Bone marrow (tissue), 2 donors: Measurements from ENCODE around the gene CBY2.

ENCODE experiments used
- DNase-seq, 2 donors: peaks; one replicate each; lab custom pipeline; 2025; lab: John Stamatoyannopoulos, UW

Gene CBY2

DNA sequence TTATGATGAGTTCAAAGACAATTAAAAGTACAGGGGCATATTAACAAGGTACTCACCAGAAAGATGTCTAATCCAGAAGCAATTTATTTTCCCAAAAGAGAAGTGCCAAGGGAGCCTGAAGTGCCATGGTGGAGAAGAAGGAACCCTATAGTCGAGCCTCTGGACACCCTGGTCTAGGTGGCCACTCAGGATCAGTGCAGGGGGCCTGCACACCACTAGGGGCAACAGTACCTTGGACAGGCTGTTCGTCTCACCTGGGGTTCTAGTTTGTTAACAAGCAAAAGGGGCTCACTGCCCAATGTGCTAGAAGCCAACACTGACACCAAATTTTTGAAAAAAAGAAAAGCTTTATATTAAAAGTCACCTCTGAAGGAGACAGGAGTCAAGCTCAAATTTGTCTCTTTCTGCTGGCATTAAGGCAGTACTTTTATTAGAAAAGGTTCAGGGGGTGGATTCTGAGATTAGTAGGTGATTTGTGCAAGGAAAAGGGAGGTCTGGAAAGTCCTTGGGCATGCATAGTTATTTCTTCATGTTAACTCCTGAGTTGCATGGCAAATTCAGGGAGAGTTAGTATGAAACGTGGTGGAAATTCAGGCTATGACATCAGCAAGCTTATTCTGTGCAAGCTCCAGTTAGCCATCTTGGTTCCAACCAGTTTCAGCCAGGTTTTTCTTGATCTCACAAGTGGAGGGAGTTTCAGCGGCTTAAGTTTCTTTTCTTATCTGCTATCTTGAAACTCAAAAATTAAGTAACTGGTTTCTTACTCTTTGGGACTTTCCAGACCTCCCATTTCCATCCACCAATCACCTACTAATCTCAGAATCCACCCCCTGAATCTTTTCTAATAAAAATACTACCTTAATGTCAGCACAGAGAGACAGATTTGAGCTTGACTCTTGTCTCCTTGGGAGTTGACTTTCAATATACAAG lies 884 bp upstream of the CBY2 start:
- no peak for DNase-seq

DNA sequence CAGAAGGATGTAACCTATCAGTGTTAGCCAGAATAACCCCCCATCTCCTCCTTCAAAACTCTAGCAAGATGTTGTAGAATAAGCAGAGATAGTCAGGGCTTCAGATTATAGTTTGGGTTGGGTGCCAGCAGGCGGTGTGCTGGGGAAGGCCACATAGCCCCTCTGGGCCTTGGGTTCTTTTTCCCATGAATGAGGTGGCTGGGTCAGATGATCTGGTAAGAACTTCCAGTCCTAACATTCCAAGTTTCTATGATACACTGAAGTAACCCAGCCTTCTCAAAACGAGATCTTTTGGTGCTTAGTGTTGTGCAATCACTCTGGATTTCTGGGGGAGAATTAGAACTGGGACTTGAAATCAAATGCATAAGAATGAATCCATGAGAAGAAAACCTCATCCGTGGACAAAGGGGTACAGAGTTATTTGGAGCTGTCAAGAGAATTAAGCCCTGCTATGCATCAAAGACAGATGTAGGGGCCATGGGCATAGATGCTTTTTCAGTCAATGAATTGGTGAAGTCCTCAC lies 810 bp downstream of the CBY2 start:
- no peak for DNase-seq

DNA sequence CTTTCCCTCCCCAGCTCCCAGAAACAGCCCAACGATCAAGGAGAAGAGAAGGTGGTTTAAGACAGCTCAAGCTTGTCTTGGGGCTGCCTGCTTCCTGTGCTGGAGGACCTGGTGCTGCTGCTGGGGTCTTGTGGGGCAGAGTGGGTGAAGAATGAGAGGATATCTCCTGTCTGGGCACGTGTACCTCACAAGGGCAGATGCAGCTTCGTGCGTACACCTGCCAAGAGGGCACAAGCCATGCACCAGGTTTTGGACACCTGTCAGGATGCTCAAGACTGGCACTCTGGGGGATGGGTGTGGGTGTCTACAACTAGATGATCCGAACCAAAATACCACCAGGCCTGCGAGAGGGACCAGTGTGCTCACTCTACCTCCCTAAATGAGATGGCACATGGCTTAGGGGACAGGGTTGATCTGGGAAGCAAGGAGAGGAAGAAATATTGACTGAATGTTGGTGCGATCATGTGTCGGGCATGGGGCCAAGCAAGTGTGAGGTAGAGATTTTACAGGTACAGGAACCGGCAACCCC lies 2.2 kb downstream of the CBY2 start:
- no peak for DNase-seq

DNA sequence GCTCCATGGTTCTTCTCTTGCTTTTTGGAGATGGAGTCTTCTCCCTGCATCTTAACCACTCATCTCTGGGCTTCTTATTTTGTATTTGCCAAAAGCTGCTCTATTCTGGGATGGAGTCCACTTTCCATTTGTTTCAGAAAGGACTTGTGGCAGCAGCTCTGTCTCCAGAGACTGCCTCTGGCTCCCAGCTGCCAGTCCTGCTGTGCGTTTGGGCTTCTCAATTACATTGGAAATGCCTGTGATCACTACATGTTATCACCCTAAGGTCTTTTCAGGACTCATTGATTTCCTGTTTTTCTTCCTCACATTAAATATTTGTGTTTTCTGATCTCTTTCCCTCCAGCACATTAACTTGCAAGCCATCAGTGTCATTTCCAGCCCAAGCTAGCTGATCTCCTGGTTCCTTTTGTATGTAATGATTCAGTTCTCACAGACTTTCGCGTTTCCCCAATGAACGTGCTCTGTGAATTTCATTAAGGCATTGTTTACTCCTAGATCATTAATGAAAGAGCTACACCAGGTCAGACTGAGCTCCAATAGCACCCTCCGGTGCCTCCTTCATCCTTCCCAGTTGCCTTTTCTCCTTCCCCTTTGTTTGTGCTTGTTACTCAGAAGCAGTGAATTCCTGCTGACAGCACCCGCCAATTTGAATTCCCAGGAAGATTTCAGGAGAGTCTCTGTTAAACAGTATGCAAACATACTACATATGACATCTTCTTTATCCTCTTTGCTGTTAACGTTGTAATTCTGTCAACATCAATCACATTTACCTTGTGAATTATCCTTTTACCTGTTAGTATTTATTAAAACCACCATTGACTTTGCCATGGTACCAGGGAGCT lies 3.0 kb downstream of the CBY2 start:
- no peak for DNase-seq

DNA sequence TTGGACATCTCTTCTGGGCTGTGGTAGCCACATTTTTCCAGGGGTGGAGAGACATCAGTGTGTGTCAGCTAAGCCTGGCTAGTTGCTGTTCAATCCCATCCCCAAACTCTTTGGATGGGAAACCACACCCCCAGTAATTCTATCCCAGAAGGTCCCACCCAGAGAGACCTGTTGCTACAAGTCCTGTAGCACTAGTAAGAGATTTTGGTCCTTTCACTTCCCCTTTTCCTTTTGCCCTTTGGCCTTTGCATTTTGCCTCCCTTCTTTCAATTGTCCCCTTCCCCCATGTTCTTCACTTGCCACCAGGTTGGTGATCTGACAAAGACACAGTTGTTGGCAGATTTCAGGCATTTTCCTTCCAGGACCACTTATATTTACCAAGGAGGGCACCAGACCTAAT lies 3.8 kb downstream of the CBY2 start:
- no peak for DNase-seq

DNA sequence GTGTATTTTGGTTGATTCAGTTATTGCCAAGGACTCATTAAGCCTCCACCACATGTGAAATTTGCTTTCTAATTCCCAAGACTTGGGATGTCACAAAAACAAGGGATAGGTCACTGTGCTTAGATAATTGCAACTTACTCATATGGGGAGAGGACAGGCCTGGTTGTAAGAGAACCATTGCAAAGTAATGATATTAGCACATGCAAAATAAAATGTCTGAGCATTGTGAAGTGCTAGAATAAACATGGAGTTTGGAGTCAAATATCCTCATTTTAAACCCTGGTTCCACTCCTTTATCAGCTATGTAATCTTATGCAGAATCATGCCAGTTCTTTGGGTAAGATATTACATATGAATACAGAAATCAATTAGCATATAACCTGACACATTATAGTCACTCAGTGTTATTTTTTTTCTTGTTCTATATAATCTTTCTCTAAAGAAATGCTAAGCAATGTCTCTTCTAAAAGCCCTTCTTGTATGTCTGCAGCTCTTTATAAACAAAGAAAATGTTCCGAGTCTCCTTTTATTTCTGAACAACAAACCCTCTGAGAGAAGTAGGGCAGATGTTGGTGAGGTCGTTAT lies 5.5 kb downstream of the CBY2 start:
- DNase-seq = no peak

DNA sequence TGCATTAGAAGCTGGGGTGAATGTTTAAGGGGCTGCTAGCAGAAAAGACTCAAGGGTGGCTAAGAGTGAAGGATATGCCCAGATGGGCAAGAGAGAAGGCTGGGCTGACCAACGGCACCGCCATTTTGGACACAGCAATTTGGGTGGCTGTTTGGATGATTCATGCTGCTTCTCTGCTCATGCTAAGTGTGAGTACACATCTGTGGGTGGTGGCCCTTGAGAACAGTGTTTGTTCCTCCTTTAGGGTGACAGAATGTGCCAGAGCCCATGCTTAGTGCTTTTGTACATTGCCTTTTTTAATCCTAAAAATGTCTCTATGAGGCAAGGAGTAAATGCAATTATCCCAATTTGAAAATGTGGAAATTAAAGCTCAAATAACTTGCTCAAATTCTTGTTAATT lies 9.8 kb downstream of the CBY2 start:
- DNase-seq = no peak

DNA sequence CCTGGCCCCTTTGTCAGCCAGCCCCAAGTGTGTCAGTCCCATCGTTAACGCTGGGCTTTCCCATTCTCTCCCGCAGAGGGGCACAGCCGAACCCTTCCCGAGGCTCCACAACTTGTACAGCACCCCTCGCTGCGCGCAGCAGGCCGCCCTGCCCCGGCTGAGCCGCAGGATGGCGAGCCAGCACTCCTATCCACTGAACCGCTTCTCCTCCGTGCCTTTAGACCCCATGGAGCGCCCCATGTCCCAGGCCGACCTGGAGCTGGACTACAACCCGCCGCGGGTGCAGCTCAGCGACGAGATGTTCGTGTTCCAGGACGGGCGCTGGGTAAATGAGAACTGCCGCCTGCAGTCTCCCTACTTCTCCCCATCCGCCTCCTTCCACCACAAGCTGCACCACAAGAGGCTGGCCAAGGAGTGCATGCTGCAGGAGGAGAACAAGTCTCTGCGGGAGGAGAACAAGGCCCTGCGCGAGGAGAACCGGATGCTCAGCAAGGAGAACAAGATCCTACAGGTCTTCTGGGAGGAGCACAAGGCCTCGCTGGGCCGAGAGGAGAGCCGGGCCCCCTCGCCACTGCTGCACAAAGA lies 11.1 kb downstream of the CBY2 start:
- no peak for DNase-seq

DNA sequence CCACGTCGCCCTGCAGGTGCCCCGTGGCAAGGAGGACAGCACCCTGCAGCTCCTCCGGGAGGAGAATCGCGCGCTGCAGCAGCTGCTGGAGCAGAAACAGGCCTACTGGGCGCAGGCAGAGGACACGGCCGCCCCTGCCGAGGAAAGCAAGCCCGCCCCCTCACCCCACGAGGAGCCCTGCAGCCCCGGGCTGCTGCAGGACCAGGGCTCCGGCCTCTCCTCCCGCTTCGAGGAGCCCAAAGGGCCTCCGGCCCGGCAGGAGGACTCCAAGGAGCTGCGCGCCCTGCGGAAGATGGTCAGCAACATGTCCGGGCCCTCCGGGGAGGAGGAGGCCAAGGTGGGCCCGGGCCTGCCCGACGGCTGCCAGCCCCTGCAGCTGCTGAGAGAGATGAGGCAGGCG lies 11.6 kb downstream of the CBY2 start:
- DNase-seq = no peak

DNA sequence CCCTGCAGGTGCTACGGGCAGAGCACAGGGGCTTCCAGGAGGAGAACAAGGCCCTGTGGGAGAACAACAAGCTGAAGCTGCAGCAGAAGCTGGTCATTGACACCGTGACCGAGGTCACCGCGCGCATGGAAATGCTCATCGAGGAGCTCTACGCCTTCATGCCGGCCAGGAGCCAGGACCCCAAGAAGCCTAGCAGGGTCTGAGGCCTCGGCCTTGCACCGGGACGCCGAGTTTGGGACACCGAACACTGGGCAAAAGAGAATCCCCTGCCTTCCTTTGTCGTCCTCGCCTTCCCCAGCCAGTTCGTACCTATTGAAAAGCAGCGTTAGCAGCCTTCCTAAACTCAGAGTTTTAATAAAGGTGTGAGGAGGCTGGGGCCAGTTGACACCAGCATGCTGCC lies 12.1 kb downstream of the CBY2 start:
- DNase-seq = no peak

DNA sequence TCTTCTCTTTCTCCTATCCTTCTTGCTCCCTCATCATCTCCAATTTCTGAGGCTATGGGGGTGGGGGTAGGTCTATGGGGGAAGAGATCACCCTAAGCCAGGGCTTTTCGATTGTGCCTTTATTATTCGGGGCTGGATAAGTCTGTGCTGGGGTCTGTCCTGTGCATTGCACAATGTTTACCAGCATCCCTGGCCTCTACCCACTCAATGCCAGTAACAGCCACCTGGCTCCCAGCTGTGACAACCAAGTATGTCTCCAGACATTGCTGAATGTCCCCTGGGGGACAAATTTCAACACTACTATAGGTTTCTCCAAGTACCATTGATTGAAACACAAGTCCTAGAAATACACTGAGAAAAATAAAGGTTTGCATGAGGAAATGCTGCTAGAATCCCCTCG lies 13.2 kb downstream of the CBY2 start:
- DNase-seq = no peak

DNA sequence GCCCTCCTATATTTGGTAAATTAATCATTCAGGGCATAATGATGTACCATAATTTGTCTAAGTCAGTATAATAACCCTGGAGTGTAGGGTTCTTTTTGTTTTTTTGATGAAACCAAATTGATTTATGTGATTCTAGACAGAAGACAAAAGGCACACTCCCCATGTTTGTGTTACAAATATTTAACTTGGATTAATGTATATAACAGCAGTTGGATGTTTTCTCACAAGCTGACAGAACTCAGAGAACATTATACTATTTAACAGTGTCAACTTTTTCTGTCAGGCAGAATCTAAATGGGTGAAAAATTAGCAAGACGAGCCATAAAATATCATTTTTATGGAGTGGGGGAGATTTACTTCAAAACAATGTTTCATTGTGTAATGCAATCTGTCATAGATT lies 15.2 kb downstream of the CBY2 start:
- DNase-seq = no peak

DNA sequence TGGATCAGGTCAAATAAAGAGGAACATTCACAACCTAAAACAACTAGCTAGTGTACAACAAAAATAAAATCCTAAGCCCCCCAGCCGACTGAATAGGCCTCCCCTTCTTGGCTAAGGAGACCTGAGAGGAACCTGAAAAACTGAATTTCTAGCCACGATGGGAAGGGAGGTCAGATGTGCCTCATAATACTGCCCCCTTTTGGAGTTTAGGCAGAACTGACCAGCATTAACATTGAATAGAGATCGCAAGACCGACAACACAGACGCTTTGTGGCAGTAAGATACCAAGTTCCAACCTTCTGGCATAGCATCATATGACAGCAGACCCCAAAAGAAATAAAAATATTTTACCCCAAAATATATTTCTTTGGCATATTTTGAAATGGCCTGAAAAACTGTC lies 15.9 kb downstream of the CBY2 start:
- DNase-seq = no peak

DNA sequence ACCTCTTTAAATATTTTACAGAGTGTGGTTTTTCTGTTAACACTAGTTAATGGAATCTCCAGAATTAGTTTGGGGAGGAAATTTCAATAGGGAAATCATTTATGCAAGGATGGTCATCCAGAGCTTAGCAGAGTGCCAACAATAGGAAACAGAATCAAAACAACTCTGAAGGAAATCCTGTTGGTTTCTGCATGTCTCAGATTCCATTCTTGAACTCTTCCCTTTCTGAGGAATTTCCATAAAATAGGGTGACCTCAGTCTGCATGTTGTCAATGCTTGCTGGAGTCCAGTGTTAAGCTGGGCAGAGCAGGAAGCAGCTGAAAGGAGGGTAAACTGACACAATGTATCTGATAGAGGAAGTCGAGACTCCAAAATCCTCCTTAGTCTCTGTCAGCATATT lies 16.9 kb downstream of the CBY2 start:
- DNase-seq = no peak

DNA sequence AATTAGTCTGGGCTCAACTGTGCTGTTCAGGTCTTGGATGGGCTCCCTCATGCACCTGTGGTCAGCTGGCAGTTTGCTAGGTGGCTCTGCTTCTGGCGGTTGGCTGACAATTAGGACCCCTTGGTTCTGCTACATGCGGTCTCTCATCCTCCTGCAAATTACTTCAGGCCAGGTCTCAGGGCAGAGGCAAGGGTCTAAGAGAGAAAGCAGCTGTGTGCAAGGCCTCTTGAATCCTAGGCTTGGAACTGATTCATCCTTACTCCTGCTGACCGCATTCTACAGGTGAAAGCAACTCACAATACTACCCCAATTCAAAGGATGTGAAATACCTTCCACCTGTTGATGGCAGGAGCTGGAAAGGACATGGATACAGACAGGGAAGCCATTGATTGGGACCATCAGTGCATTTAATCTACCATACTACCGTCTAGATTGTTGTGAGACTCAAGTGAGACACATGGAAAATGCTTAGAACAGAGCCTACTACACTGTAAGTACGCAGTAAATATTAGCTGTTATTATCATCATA lies 19.1 kb downstream of the CBY2 start:
- no peak for DNase-seq

DNA sequence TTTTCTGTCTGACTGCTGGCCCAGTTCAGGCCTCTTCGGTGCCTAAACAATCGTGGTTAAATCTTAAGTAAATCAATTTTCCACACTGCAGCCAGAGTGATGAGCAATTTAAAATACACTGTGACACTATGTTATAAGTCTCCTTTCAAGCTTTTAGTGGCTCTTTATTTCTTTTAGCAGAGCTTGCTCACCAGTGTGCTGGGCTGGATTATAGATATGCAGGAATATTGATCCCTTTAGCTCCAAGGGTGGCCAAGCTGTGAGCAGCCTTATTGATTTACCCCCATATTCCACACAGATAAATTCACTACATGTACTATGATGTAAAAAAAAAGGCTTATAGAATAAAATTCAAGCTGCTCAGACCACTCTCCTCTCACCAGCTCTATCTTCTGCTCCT lies 21.7 kb downstream of the CBY2 start:
- DNase-seq = no peak

DNA sequence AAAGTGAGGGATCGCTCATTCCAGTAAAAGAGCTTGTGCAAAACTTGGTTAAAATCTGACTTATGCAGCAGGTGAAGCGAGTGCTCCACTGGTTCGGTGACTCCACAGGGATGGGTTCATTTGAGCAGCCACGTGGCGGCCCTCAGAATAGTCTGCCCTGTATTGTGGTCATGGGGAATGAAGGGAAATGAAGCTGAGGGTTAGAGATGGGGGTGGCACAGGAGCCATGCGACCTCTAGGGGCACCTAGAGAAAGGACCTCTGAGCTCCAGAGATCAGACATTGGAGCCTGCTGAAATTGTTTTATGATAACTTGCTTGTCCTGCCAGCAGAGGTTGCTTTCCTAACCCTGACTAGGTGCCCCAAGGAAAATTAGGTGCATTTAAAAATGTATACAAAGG lies 26.6 kb downstream of the CBY2 start:
- no peak for DNase-seq

DNA sequence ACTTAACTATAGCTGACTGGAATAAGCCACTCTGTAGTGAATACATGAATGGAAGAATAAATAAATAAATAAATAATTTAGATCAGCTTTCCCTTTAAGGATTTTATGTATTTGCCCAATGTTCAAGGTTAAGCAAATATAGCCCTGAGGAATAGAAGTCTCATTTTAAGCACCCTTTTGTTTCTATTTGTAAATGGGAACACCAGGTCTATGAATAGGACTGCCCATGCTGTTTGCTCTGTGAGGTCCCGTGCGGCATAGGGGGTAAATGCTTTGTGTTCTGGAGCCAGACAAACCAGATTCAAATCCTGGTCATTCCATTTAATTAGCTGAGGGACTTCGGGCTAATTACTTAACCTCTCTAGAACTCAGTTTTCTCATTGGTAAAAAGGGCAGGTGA lies 29.3 kb downstream of the CBY2 start:
- DNase-seq = no peak

DNA sequence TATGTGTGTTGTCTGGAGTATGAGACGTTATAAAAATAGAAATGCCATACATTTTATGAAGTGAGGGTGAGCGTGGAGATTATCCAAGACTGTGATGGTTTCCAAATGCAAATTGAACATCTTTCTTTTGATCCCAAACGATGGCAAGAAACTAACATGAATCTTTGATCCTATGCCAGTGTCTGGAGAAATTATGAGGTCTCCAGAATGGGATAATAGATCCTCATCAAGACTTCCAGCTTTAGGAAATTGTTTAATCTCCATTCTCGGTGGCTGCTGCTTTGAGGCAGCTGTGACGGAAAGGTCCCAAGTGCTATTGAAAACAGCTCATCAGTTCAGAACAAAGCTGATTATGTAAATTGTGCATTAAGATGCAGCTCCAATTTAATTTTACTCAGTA lies 30.8 kb downstream of the CBY2 start:
- DNase-seq = no peak

DNA sequence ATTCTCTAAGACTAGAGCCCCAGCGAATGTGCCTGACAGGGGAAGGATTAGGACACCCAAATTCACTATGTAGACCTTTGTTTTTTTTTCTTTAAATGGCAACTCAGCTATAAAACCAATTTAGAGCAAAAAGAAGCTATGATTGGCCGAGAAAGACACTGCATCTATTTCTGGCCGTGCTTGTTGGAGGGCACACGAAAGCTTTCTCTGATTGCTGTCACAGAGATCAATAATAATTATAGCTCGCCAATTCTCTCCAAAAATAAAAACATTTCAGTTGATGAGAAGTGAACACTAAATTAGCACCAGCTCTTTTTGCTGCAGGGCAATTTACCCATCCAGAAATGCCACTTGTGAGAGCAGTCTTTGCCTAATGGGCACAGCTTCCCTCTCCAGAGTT lies 31.2 kb downstream of the CBY2 start:
- no peak for DNase-seq

DNA sequence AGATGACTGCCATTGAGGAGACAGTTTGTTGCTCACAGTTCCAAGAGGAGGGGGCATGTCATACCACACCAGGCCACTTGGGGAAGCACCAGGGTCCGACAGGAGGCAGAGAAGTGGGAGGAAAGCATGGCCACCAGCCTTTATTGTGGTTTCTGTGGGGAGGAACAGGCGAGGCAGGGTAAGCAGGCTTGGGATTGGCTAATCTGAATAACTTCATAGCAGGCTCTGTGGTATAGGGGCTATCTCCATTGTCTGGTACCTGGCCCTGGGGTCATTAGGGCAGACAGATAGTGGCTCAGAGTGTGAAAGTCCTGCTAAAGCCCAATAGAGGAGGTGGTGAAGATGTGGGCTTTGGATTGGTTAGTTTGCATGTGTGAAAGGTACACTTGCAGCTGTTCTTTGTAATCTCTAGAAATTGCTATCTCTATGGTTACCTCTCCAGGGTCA lies 35.5 kb downstream of the CBY2 start:
- DNase-seq = no peak

DNA sequence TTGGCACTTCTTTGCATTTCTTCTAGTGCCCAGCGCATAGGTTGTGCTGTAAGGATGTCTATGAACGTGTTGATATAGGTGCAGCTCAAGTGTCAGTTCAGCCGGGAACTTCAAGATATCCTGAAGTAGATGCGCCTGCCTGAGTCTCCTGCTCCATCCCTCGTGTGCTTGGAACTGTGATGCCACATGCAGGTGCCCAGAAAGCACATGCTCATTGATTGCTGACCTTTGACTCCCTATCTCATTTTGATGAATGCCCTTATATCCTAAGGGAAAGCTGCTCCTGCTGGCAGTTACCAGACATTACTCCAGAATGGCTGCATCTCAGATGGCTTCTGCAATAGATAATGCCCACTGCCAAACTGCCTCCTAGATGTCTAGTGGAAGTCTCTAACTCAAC lies 40.9 kb downstream of the CBY2 start:
- no peak for DNase-seq
